Measurements from ENCODE around the gene DGKD. TPM values are rescaled to one million over a fixed set of nuclear protein-coding genes. Genes with fewer than 3 reads are reported as not detected.

The DGKD gene
- total RNA-seq, 1 donor from 2014 or later = 86.7 TPM

DNA sequence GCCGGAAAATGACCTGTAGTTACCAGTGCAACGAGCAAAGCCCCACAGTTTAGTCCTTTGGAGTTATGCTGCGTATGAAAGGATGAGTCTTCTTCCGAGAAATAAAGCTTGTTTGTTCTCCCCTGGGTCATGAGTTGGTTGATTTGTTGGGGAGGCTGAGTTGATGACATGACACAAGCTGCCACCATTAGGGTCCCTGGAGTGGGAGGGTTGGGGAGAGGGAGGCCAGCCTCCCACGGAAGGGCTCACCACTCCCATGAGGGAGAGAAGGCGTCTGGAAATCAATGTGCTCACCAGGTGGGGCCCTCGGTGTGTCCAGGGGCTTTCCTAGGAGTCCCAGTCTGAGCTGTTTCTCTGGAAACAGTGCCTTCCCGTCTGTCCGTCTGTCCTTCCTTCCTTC lies 7.4 kb upstream of the DGKD start:
- TF ChIP-seq CTCF (IDR thresholded peaks at IDR 0.05) = no peak
- H3K27ac ChIP-seq = no peak overlapping the region
- intact Hi-C loops (cut with DNase I) = no loop called here
- no peaks in the 10 kb centered on the region for H3K27me3 ChIP-seq
- no peaks in the 10 kb centered on the region for H3K4me1 ChIP-seq
- ATAC-seq = no peak
- no peak for DNase-seq
- H3K9me3 ChIP-seq = no peaks in the 10 kb centered on the region
- no peak overlapping the region for H3K4me3 ChIP-seq
- no peaks in the 10 kb centered on the region for H3K36me3 ChIP-seq

GRCh38 chr2:233349005-233349998 lies 5.0 kb upstream of the DGKD start:
- H3K4me1 ChIP-seq = peaks cover 8% of the 10 kb centered on the region
- peak; percentile 62 for DNase-seq
- no peaks in the 10 kb centered on the region for H3K27me3 ChIP-seq
- no peak overlapping the region for H3K4me3 ChIP-seq
- intact Hi-C loops (cut with DNase I) = no loop called here
- no peaks in the 10 kb centered on the region for H3K9me3 ChIP-seq
- H3K36me3 ChIP-seq = no peaks in the 10 kb centered on the region
- TF ChIP-seq CTCF (IDR thresholded peaks at IDR 0.05) = no peak
- H3K27ac ChIP-seq = no peak overlapping the region
- peak; percentile 51 for ATAC-seq

GRCh38 chr2:233350708-233351107 lies 3.6 kb upstream of the DGKD start:
- Histone ChIP-seq H3K4me3 (no peak overlapping the region), H3K9me3 (no peaks in the 10 kb centered on the region), H3K27me3 (no peaks in the 10 kb centered on the region), H3K4me1 (peaks cover 14% of the 10 kb centered on the region), H3K27ac (no peak overlapping the region), H3K36me3 (no peaks in the 10 kb centered on the region)
- DNase-seq (peak; percentile 19), ATAC-seq (no peak)
- TF ChIP-seq CTCF (IDR thresholded peaks at IDR 0.05) = no peak
- intact Hi-C loops (cut with DNase I) = loop anchor here (10.0 kb wide), 1 partner anchor 94 kb away; no protein-coding TSS in a partner anchor

- Histone ChIP-seq H3K9me3 (no peaks in the 10 kb centered on the region), H3K36me3 (no peaks in the 10 kb centered on the region), H3K4me1 (peaks cover 17% of the 10 kb centered on the region), H3K4me3 (no peak overlapping the region), H3K27ac (no peak overlapping the region), H3K27me3 (no peaks in the 10 kb centered on the region)
- no peak for DNase-seq
- no peak for TF ChIP-seq CTCF (IDR thresholded peaks at IDR 0.05)
- intact Hi-C loops (cut with DNase I) = loop anchor here (10.0 kb wide), 1 partner anchor 93 kb away; no protein-coding TSS in a partner anchor
- no peak for ATAC-seq
Observed at GRCh38 chr2:233351423-233351822, 2.9 kb upstream of the DGKD start.

DNA sequence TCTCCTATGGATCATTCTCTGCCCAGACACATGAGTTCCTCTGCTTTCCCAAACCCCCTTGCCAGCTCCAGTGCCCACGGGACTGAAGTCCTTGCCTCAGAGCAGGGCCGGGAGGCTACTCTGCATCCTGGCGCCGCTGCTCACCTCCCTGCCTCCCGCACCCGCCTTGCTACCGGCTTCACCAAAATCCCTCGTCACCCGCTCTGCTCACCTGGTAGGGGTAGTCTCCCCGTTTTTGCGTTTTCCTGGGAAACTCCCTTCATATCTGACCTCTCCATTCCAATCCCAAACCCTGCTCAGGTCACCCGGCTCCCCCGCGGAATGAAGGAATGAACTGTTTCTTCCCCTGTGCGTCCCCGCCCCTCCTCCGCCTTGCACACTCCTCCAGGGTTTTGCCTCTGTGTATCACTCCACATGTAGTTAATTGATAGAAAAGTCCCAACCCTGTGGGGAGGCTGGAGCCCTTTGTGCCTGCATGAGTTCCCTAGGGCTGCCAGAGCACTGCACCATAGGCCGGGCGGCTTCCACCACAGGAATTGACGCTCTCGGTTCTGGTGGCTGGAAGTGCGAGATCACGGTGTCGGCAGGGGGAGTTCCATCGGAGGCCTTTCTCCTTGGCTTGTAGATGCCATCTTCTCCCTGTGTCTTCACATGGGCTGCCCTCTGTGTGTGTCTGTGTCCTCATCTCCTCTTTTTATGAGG lies 2.0 kb upstream of the DGKD start:
- ATAC-seq = no peak
- H3K36me3 ChIP-seq = no peaks in the 10 kb centered on the region
- intact Hi-C loops (cut with DNase I) = loop anchor here (10.0 kb wide), 1 partner anchor 93 kb away; no protein-coding TSS in a partner anchor
- H3K27ac ChIP-seq = no peak overlapping the region
- DNase-seq = peak; percentile 47
- H3K9me3 ChIP-seq = no peaks in the 10 kb centered on the region
- no peak overlapping the region for H3K4me3 ChIP-seq
- H3K27me3 ChIP-seq = no peaks in the 10 kb centered on the region
- no peak for TF ChIP-seq CTCF (IDR thresholded peaks at IDR 0.05)
- peaks cover 17% of the 10 kb centered on the region for H3K4me1 ChIP-seq
